IPS-20b (cell line): ENCODE data around the gene ARHGEF18.
"Not testable (repeated sequence)": the region's sequence is repeated elsewhere in the genome, so short reads cannot be mapped to it uniquely, and the experiment has no call there.

Source experiments
- H3K27ac ChIP-seq: one replicate; pipeline ENCODE4 v1.5.1; 2013; ENCODE audit warnings: low read length
- H3K27me3 ChIP-seq: 2 replicates; pipeline ENCODE4 v1.6.1; 2013; ENCODE audit warnings: mild to moderate bottlenecking, low read length, inconsistent platforms; ENCODE audit not compliant: insufficient read depth
- H3K36me3 ChIP-seq: 2 replicates; pipeline ENCODE4 v1.6.1; 2013; ENCODE audit warnings: low read depth, mild to moderate bottlenecking, inconsistent platforms, low read length, moderate library complexity; ENCODE audit not compliant: insufficient read depth
- H3K4me1 ChIP-seq: 2 replicates; pipeline ENCODE4 v1.6.1; 2013; ENCODE audit warnings: mild to moderate bottlenecking, control low read depth, inconsistent platforms, low read length, moderate library complexity; ENCODE audit not compliant: insufficient read depth
- H3K4me3 ChIP-seq: 2 replicates; pipeline ENCODE4 v1.5.1; 2013; ENCODE audit warnings: mild to moderate bottlenecking, low read length, inconsistent platforms
- H3K9ac ChIP-seq: 2 replicates; pipeline ENCODE4 v1.6.1; 2013; ENCODE audit warnings: low read depth, mild to moderate bottlenecking, inconsistent platforms, low read length, moderate library complexity
- H3K9me3 ChIP-seq: 2 replicates; pipeline ENCODE4 v1.6.1; 2013; ENCODE audit warnings: mild to moderate bottlenecking, low read depth, low read length, inconsistent platforms; ENCODE audit not compliant: insufficient read depth

Gene ARHGEF18

GRCh38 chr19:7348587-7349230, at the start of gene ARHGEF18:
Gene ARHGEF18 (plus strand): TSS chr19:7348937. CDS start chr19:7362891, 13,954 bp downstream.
- H3K36me3 ChIP-seq = no peaks in the 10 kb centered on the region
- H3K27me3 ChIP-seq = no peaks in the 10 kb centered on the region
- H3K9ac ChIP-seq = no peak within 1 kb of the TSS
- no peaks in the 10 kb centered on the region for H3K4me1 ChIP-seq
- no peak within 1 kb of the TSS for H3K4me3 ChIP-seq
- H3K9me3 ChIP-seq = peaks cover 4% of the 10 kb centered on the region; the same call in 1 of the 2 replicates
- H3K27ac ChIP-seq = no peak within 1 kb of the TSS

GRCh38 chr19:7301525-7301924, 47.2 kb upstream of the ARHGEF18 start:
- Histone ChIP-seq H3K27ac (no peak overlapping the region), H3K9ac (no peak overlapping the region), H3K4me1 (no peaks in the 10 kb centered on the region), H3K27me3 (no peaks in the 10 kb centered on the region), H3K9me3 (no peaks in the 10 kb centered on the region), H3K36me3 (no peaks in the 10 kb centered on the region), H3K4me3 (no peak overlapping the region)

GRCh38 chr19:7303470-7303869, 45.3 kb upstream of the ARHGEF18 start:
- H3K4me3 ChIP-seq = no peak overlapping the region
- no peaks in the 10 kb centered on the region for H3K9me3 ChIP-seq
- H3K27ac ChIP-seq = no peak overlapping the region
- H3K36me3 ChIP-seq = no peaks in the 10 kb centered on the region
- H3K9ac ChIP-seq = no peak overlapping the region
- no peaks in the 10 kb centered on the region for H3K27me3 ChIP-seq
- H3K4me1 ChIP-seq = no peaks in the 10 kb centered on the region

GRCh38 chr19:7304200-7304599, 44.5 kb upstream of the ARHGEF18 start:
- Histone ChIP-seq H3K36me3 (no peaks in the 10 kb centered on the region), H3K27ac (no peak overlapping the region), H3K9ac (no peak overlapping the region), H3K27me3 (no peaks in the 10 kb centered on the region), H3K4me1 (no peaks in the 10 kb centered on the region), H3K9me3 (no peaks in the 10 kb centered on the region), H3K4me3 (no peak overlapping the region)

- Histone ChIP-seq H3K27me3 (no peaks in the 10 kb centered on the region), H3K9ac (no peak overlapping the region), H3K27ac (no peak overlapping the region), H3K36me3 (no peaks in the 10 kb centered on the region), H3K9me3 (no peaks in the 10 kb centered on the region), H3K4me3 (no peak overlapping the region), H3K4me1 (no peaks in the 10 kb centered on the region)
Measured at GRCh38 chr19:7307590-7308218, 41.0 kb upstream of the ARHGEF18 start.

- H3K27me3 ChIP-seq, H3K4me1 ChIP-seq, H3K9me3 ChIP-seq, H3K27ac ChIP-seq, H3K36me3 ChIP-seq, H3K9ac ChIP-seq, H3K4me3 ChIP-seq: not testable (repeated sequence)
Measured at GRCh38 chr19:7308327-7308726, 40.4 kb upstream of the ARHGEF18 start.

- Histone ChIP-seq H3K4me1 (no peaks in the 10 kb centered on the region), H3K27me3 (no peaks in the 10 kb centered on the region), H3K9ac (no peak overlapping the region), H3K9me3 (no peaks in the 10 kb centered on the region), H3K36me3 (no peaks in the 10 kb centered on the region), H3K4me3 (no peak overlapping the region), H3K27ac (no peak overlapping the region)
Measured at GRCh38 chr19:7311911-7312310, 36.8 kb upstream of the ARHGEF18 start.

GRCh38 chr19:7312816-7313215, 35.9 kb upstream of the ARHGEF18 start:
- Histone ChIP-seq H3K4me3 (no peak overlapping the region), H3K27me3 (no peaks in the 10 kb centered on the region), H3K36me3 (no peaks in the 10 kb centered on the region), H3K9ac (no peak overlapping the region), H3K4me1 (no peaks in the 10 kb centered on the region), H3K27ac (no peak overlapping the region), H3K9me3 (no peaks in the 10 kb centered on the region)

GRCh38 chr19:7318176-7318575, 30.6 kb upstream of the ARHGEF18 start:
- no peaks in the 10 kb centered on the region for H3K36me3 ChIP-seq
- no peaks in the 10 kb centered on the region for H3K4me1 ChIP-seq
- peaks cover 5% of the 10 kb centered on the region; the same call in 1 of the 2 replicates for H3K9me3 ChIP-seq
- H3K27me3 ChIP-seq = no peaks in the 10 kb centered on the region
- H3K27ac ChIP-seq = no peak overlapping the region
- no peak overlapping the region for H3K9ac ChIP-seq
- no peak overlapping the region for H3K4me3 ChIP-seq

GRCh38 chr19:7326105-7326877, 22.4 kb upstream of the ARHGEF18 start:
- Histone ChIP-seq H3K4me1 (no peaks in the 10 kb centered on the region), H3K4me3 (no peak overlapping the region), H3K36me3 (no peaks in the 10 kb centered on the region), H3K27ac (no peak overlapping the region), H3K9me3 (peaks cover 5% of the 10 kb centered on the region), H3K9ac (no peak overlapping the region), H3K27me3 (no peaks in the 10 kb centered on the region)

GRCh38 chr19:7327802-7328201, 20.9 kb upstream of the ARHGEF18 start:
- Histone ChIP-seq H3K9me3 (peaks cover 9% of the 10 kb centered on the region), H3K4me1 (no peaks in the 10 kb centered on the region), H3K9ac (no peak overlapping the region), H3K36me3 (no peaks in the 10 kb centered on the region), H3K4me3 (no peak overlapping the region), H3K27me3 (no peaks in the 10 kb centered on the region), H3K27ac (no peak overlapping the region)

- no peak overlapping the region for H3K9ac ChIP-seq
- H3K4me1 ChIP-seq = no peaks in the 10 kb centered on the region
- peaks cover 9% of the 10 kb centered on the region for H3K9me3 ChIP-seq
- no peak overlapping the region for H3K27ac ChIP-seq
- H3K4me3 ChIP-seq = no peak overlapping the region
- H3K27me3 ChIP-seq = no peaks in the 10 kb centered on the region
- no peaks in the 10 kb centered on the region for H3K36me3 ChIP-seq
Measured at GRCh38 chr19:7328647-7329046, 20.1 kb upstream of the ARHGEF18 start.
